Sigmoid colon (tissue), 4 donors: ENCODE results near the gene COL9A3.

Experiments
- POLR2A ChIP-seq, 2 donors: fragments of 450-650 bp; IDR thresholded peaks; one replicate each; pipeline ENCODE4 v1.6.1; 2016; ENCODE audit warnings: antibody characterized with exemption in 2 of 2, mild to moderate bottlenecking in 2 of 2, moderate library complexity in 2 of 2
- POLR2AphosphoS5 ChIP-seq, 4 donors: sonication (generic); formaldehyde crosslinking; IDR thresholded peaks; one replicate each; pipeline ENCODE4 v1.6.1; 2017; ENCODE audit warnings: antibody characterized with exemption in 4 of 4
- TF ChIP-seq, protein P1 (sequence below), 4 experiments: fragments of 450-650 bp in 3 of 4; fragments of 200-600 bp in 1 of 4; IDR thresholded peaks; one replicate each; pipeline ENCODE4 v1.5.1; 2016 to 2019; ENCODE audit warnings: antibody characterized with exemption in 4 of 4, mild to moderate bottlenecking in 3 of 4, moderate library complexity in 2 of 4

DNA sequence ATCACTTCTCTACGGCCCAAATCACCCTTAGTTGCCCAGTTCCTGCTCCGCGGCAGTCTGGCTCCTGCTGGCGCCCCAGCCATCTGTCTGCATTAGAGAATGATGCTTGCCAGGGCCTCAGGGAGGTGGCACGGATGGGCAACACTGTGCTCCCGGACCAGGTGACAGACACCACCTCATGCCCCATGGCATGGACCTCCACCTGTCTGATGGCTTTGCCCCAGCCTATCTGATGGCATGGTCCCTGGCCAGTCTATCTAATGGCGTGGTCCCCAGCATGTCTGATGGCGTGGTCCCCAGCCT, 39.4 kb upstream of the COL9A3 start:
- TF ChIP-seq, protein P1, sequence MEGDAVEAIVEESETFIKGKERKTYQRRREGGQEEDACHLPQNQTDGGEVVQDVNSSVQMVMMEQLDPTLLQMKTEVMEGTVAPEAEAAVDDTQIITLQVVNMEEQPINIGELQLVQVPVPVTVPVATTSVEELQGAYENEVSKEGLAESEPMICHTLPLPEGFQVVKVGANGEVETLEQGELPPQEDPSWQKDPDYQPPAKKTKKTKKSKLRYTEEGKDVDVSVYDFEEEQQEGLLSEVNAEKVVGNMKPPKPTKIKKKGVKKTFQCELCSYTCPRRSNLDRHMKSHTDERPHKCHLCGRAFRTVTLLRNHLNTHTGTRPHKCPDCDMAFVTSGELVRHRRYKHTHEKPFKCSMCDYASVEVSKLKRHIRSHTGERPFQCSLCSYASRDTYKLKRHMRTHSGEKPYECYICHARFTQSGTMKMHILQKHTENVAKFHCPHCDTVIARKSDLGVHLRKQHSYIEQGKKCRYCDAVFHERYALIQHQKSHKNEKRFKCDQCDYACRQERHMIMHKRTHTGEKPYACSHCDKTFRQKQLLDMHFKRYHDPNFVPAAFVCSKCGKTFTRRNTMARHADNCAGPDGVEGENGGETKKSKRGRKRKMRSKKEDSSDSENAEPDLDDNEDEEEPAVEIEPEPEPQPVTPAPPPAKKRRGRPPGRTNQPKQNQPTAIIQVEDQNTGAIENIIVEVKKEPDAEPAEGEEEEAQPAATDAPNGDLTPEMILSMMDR (IDR thresholded peaks at IDR 0.05), result no peak
- TF ChIP-seq POLR2A (IDR thresholded peaks at IDR 0.05) (no peak), POLR2AphosphoS5 (IDR thresholded peaks at IDR 0.05) (no peak)
